ENCODE measurements around the gene AKAP1.

AKAP1 gene

GRCh38 chr17:57110579-57111325 is 25.7 kb downstream of the AKAP1 start:
- no peak overlapping the region for H3K27ac ChIP-seq
- TF ChIP-seq CTCF (conservative IDR thresholded peaks at IDR 0.05): no peak

GRCh38 chr17:57111386-57111785 is 26.3 kb downstream of the AKAP1 start:
- no peak for TF ChIP-seq CTCF (conservative IDR thresholded peaks at IDR 0.05)
- no peak overlapping the region for H3K27ac ChIP-seq

- no peak for TF ChIP-seq CTCF (conservative IDR thresholded peaks at IDR 0.05)
- no peak overlapping the region for H3K27ac ChIP-seq
Measured at GRCh38 chr17:57113011-57113410, 28.0 kb downstream of the AKAP1 start.

GRCh38 chr17:57113656-57114055 is 28.6 kb downstream of the AKAP1 start:
- TF ChIP-seq CTCF (conservative IDR thresholded peaks at IDR 0.05): no peak

GRCh38 chr17:57114085-57114673 is 29.1 kb downstream of the AKAP1 start:
- TF ChIP-seq CTCF (conservative IDR thresholded peaks at IDR 0.05): peak; percentile 80
- H3K27ac ChIP-seq: no peak overlapping the region

More at GRCh38 chr17:57113656-57114055, 28.6 kb downstream of the AKAP1 start:
- H3K27ac ChIP-seq: no peak overlapping the region

DNA sequence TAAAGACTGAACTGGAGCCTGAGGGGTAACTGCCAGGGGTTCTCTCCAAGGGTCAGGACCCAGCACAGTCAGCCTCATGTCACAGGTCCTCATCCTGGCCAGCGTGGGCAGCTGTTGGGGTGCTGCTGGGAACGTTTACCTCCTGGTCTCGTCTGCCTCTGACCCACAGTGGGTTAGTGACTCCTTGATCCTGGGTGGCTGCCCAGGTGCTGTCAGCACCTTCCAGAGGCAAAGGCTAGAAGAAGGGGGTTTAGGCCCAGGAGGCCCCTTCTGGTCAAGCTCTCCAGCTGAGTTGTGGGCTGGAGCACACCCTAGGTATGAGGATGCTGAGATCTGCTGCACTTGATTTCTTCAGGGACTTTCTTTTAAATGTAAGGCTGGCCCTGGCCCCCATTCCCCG is 30.3 kb downstream of the AKAP1 start:
- no peak for TF ChIP-seq CTCF (conservative IDR thresholded peaks at IDR 0.05)
- no peak overlapping the region for H3K27ac ChIP-seq

DNA sequence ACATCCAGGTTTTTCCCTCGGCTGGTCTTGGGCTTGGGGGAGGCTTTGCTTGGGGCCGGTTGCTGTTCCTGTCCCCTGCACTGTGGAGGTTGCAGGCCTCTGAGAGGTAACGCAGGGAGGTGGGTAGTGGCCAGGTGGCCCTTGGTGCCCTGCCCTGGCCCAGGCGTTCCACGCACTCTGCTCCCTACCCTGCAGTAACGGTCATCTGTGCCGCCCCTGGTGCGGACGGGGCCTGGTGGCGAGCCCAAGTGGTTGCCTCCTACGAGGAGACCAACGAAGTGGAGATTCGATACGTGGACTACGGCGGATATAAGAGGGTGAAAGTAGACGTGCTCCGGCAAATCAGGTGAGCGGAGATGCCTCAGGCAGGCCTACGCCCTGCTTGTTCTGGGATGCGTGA is 30.9 kb downstream of the AKAP1 start:
- H3K27ac ChIP-seq: no peak overlapping the region
- no peak for TF ChIP-seq CTCF (conservative IDR thresholded peaks at IDR 0.05)

Measured in VCaP (cell line).